Left ventricle myocardium inferior (tissue), 1 donor: ENCODE data around the gene ROBO4. TPM values are rescaled to one million over a fixed set of nuclear protein-coding genes. Genes with fewer than 3 reads are reported as not detected.

Source experiments
- DNase-seq: peaks from one replicate; pipeline ENCODE4 v3.0.0-alpha.2; 2020
- H3K27ac ChIP-seq: fragments of 200-600 bp; replicated peaks from 2 replicates; pipeline ENCODE4 v1.8.0; 2021
- H3K27me3 ChIP-seq: fragments of 200-600 bp; 2 replicates; pipeline ENCODE4 v1.8.0; 2021; ENCODE audit warnings: low read depth
- H3K36me3 ChIP-seq: fragments of 200-600 bp; 2 replicates; pipeline ENCODE4 v1.8.0; 2021
- H3K4me1 ChIP-seq: fragments of 200-600 bp; 2 replicates; pipeline ENCODE4 v1.8.0; 2021
- H3K4me3 ChIP-seq: fragments of 200-600 bp; 2 replicates; pipeline ENCODE4 v1.8.0; 2021; ENCODE audit warnings: mild to moderate bottlenecking, moderate library complexity
- H3K9me3 ChIP-seq: fragments of 200-600 bp; replicated peaks from 2 replicates; pipeline ENCODE4 v1.8.0; 2021
- CTCF ChIP-seq: fragments of 200-600 bp; IDR thresholded peaks from 2 replicates; pipeline ENCODE4 v1.8.0; 2021; ENCODE audit warnings: antibody characterized with exemption, mild to moderate bottlenecking, borderline replicate concordance
- intact Hi-C: fragments of 100-400 bp; cut with micrococcal nuclease; formaldehyde crosslinking; loops from one replicate; pipeline ENCODE4 v1.11.0; 2022
- total RNA-seq: library from RNA; stranded (reverse); fragmentation: NEBNext Ultra II Directional; extraction: Animal tissue kit (Norgen Biotek cat#: 25700); gene quantifications from one replicate; pipeline ENCODE4 v1.2.1, GENCODE V29; 2021
- donor health status: DM: no; HTN: yes; CAD: no; lungs with severe emphysema.

Gene ROBO4
- total RNA-seq, 1 donor from 2014 or later, result 20.7 TPM

GRCh38 chr11:124896071-124896750, 1.5 kb downstream of the ROBO4 start:
- Histone ChIP-seq H3K36me3 (no peaks in the 10 kb centered on the region), H3K27me3 (peaks cover 10% of the 10 kb centered on the region), H3K9me3 (no peaks in the 10 kb centered on the region), H3K4me1 (peaks cover 98% of the 10 kb centered on the region), H3K27ac (peak overlapping the region; percentile 89), H3K4me3 (peak overlapping the region; percentile 69)
- no peak for DNase-seq
- TF ChIP-seq CTCF, result no peak
- intact Hi-C loops, result no loop called here

GRCh38 chr11:124895471-124895971, 2.1 kb downstream of the ROBO4 start:
- Histone ChIP-seq H3K27me3 (peaks cover 8% of the 10 kb centered on the region), H3K27ac (peak overlapping the region; percentile 89), H3K36me3 (peaks cover 4% of the 10 kb centered on the region), H3K4me3 (peak overlapping the region; percentile 69), H3K9me3 (no peaks in the 10 kb centered on the region), H3K4me1 (peaks cover 99% of the 10 kb centered on the region)
- no peak for DNase-seq
- no peak for TF ChIP-seq CTCF
- intact Hi-C loops, result no loop called here

GRCh38 chr11:124894606-124895430, 2.8 kb downstream of the ROBO4 start:
- peaks cover 4% of the 10 kb centered on the region for H3K27me3 ChIP-seq
- no peak for DNase-seq
- peak overlapping the region; percentile 69 for H3K4me3 ChIP-seq
- H3K36me3 ChIP-seq, result peaks cover 6% of the 10 kb centered on the region
- H3K4me1 ChIP-seq, result peaks cover 99% of the 10 kb centered on the region
- intact Hi-C loops, result no loop called here
- no peak for TF ChIP-seq CTCF
- peak overlapping the region; percentile 89 for H3K27ac ChIP-seq
- H3K9me3 ChIP-seq, result no peaks in the 10 kb centered on the region

- DNase-seq, result no peak
- H3K27ac ChIP-seq, result peak overlapping the region; percentile 89
- H3K4me3 ChIP-seq, result peak overlapping the region; percentile 69
- H3K36me3 ChIP-seq, result peaks cover 6% of the 10 kb centered on the region
- no peak for TF ChIP-seq CTCF
- peaks cover 4% of the 10 kb centered on the region for H3K27me3 ChIP-seq
- peaks cover 99% of the 10 kb centered on the region for H3K4me1 ChIP-seq
- intact Hi-C loops, result no loop called here
- no peaks in the 10 kb centered on the region for H3K9me3 ChIP-seq
Measured at GRCh38 chr11:124893781-124894401, 3.8 kb downstream of the ROBO4 start.

GRCh38 chr11:124892750-124893454, 4.8 kb downstream of the ROBO4 start:
- peak overlapping the region; percentile 89 for H3K27ac ChIP-seq
- intact Hi-C loops, result no loop called here
- H3K36me3 ChIP-seq, result peaks cover 6% of the 10 kb centered on the region
- no peaks in the 10 kb centered on the region for H3K9me3 ChIP-seq
- peaks cover 99% of the 10 kb centered on the region for H3K4me1 ChIP-seq
- H3K4me3 ChIP-seq, result peak overlapping the region; percentile 69
- peaks cover 4% of the 10 kb centered on the region for H3K27me3 ChIP-seq
- DNase-seq, result no peak
- TF ChIP-seq CTCF, result no peak
